Neuronal stem cell (in vitro differentiated cells): ENCODE data around the gene LCE6A.

ENCODE experiments used
- DNase-seq: peaks from one replicate; pipeline ENCODE4 v3.0.0-alpha.2; 2013; ENCODE audit warnings: low spot score
- H2AFZ ChIP-seq: one replicate; pipeline ENCODE4 v1.6.1; 2013; ENCODE audit warnings: mild to moderate bottlenecking, low read length, inconsistent platforms
- H2AK5ac ChIP-seq: 2 replicates; pipeline ENCODE4 v1.6.1; 2013; ENCODE audit warnings: low read depth, mild to moderate bottlenecking, inconsistent platforms, low read length, moderate library complexity, mixed read lengths
- H2BK120ac ChIP-seq: 2 replicates; pipeline ENCODE4 v1.6.1; 2013; ENCODE audit warnings: low read depth, mild to moderate bottlenecking, inconsistent platforms, low read length, moderate library complexity, mixed read lengths
- H2BK12ac ChIP-seq: one replicate; pipeline ENCODE4 v1.6.1; 2013; ENCODE audit warnings: low read length, inconsistent platforms
- H2BK15ac ChIP-seq: 2 replicates; pipeline ENCODE4 v1.6.1; 2013; ENCODE audit warnings: mild to moderate bottlenecking, low read length, inconsistent platforms, mixed read lengths
- H2BK5ac ChIP-seq: one replicate; pipeline ENCODE4 v1.6.1; 2013; ENCODE audit warnings: inconsistent platforms, mild to moderate bottlenecking, low read length, moderate library complexity
- H3K14ac ChIP-seq: one replicate; pipeline ENCODE4 v1.6.1; 2013; ENCODE audit warnings: low read length, inconsistent platforms
- H3K18ac ChIP-seq: 2 replicates; pipeline ENCODE4 v1.6.1; 2013; ENCODE audit warnings: low read length, inconsistent platforms
- H3K23ac ChIP-seq: 2 replicates; pipeline ENCODE4 v1.6.1; 2013; ENCODE audit warnings: low read depth, mild to moderate bottlenecking, mixed read lengths, low read length, inconsistent platforms; ENCODE audit not compliant: poor library complexity
- H3K27ac ChIP-seq: replicated peaks from 3 replicates; pipeline ENCODE4 v1.5.1; 2013; ENCODE audit warnings: low read length, inconsistent platforms
- H3K27me3 ChIP-seq, 3 experiments: 2 replicates each; pipeline ENCODE4 v1.6.1; 2013; ENCODE audit warnings: low read length in 3 of 3, mild to moderate bottlenecking in 2 of 3, inconsistent platforms in 1 of 3, low read depth in 1 of 3, mixed read lengths in 1 of 3, moderate library complexity in 1 of 3; ENCODE audit not compliant: control insufficient read depth in 3 of 3, insufficient read depth in 3 of 3
- H3K36me3 ChIP-seq, 2 donors: replicated peaks in 1 of 2; 2 replicates each; pipeline ENCODE4 v1.6.1; 2013; ENCODE audit warnings: low read length in 2 of 2; ENCODE audit not compliant: control insufficient read depth in 2 of 2, insufficient read depth in 2 of 2
- H3K4ac ChIP-seq: 2 replicates; pipeline ENCODE4 v1.6.1; 2013; ENCODE audit warnings: inconsistent platforms, mild to moderate bottlenecking, low read length, moderate library complexity
- H3K4me1 ChIP-seq, 2 donors: 1 replicate in 1 of 2; 2 replicates in 1 of 2; pipeline ENCODE4 v1.6.1; 2013; ENCODE audit warnings: low read length in 2 of 2, low read depth in 1 of 2; ENCODE audit not compliant: control insufficient read depth in 2 of 2, insufficient read depth in 1 of 2
- H3K4me2 ChIP-seq: one replicate; pipeline ENCODE4 v1.6.1; 2013; ENCODE audit warnings: mild to moderate bottlenecking, low read length, inconsistent platforms; ENCODE audit not compliant: insufficient read depth, poor library complexity, severe bottlenecking
- H3K4me3 ChIP-seq, 2 donors: 2 replicates each; pipeline ENCODE4 v1.5.1; 2013; ENCODE audit warnings: low read length in 2 of 2, mild to moderate bottlenecking in 2 of 2, inconsistent platforms in 1 of 2, moderate library complexity in 1 of 2
- H3K79me1 ChIP-seq: one replicate; pipeline ENCODE4 v1.6.1; 2013; ENCODE audit warnings: low read depth, mild to moderate bottlenecking, inconsistent platforms, low read length, moderate library complexity
- H3K9ac ChIP-seq: one replicate; pipeline ENCODE4 v1.6.1; 2013; ENCODE audit warnings: mild to moderate bottlenecking, low read depth, low read length, inconsistent platforms; ENCODE audit not compliant: poor library complexity
- H3K9me3 ChIP-seq, 2 donors: replicated peaks in 1 of 2; 2 replicates each; pipeline versions ENCODE3 to v1.6.1; 2013; ENCODE audit warnings: low read length in 2 of 2, mild to moderate bottlenecking in 2 of 2, inconsistent platforms in 1 of 2, low read depth in 1 of 2, mixed read lengths in 1 of 2, moderate library complexity in 1 of 2; ENCODE audit not compliant: control insufficient read depth in 2 of 2, insufficient read depth in 1 of 2
- H4K8ac ChIP-seq: one replicate; pipeline ENCODE4 v1.6.1; 2013; ENCODE audit warnings: low read depth, mild to moderate bottlenecking, inconsistent platforms, low read length, moderate library complexity
- H4K91ac ChIP-seq: one replicate; pipeline ENCODE4 v1.6.1; 2013; ENCODE audit warnings: low read length, low read depth, mild to moderate bottlenecking, inconsistent platforms; ENCODE audit not compliant: poor library complexity
- WGBS, 2 donors: extraction: QIAGEN DNeasy Blood & Tissue Kit; methylation state at CpG; one replicate each; pipeline ENCODE4 v1.1.7; 2013; ENCODE audit warnings: missing lambda C conversion rate in 2 of 2, mixed read lengths in 1 of 2; ENCODE audit not compliant: insufficient read length in 2 of 2, insufficient replicate concordance in 1 of 2; ENCODE audit errors: extremely low coverage in 2 of 2; 5-methylcytosine and 5-hydroxymethylcytosine counted together

Gene LCE6A

DNA sequence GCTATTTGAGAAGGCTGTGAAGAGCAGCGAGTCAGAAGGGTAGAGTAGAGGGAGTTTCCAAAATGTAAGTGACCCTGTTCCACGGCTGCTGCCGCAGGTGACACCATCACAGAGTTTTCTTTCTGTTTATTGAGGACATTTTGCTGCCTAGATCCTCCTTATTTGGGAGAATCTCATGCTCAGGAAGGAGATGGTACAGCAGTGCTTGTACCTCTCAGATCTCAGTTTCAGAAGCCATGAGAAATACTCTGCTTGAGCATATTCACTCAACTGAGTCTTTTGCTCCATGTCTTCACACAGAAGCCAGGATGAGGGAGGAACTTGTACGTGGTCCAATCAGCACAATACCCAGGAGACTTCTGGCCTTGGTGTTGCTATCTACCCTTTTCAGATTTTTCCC lies 18.7 kb downstream of the LCE6A start:
- no peak overlapping the region for H2AFZ ChIP-seq
- WGBS, 2 donors: no CpG with 5 or more reads among the region's 4 CpGs
- no peak overlapping the region for H4K8ac ChIP-seq
- no peaks in the 10 kb centered on the region for H3K4me1 ChIP-seq
- H3K79me1 ChIP-seq: no peaks in the 10 kb centered on the region
- no peak overlapping the region for H3K9ac ChIP-seq
- H2BK5ac ChIP-seq: no peak overlapping the region
- H3K27ac ChIP-seq: no peak overlapping the region
- no peak overlapping the region for H3K4me3 ChIP-seq
- peaks cover 0 to 8% of the 10 kb centered on the region in 2 donors for H3K9me3 ChIP-seq
- H2BK12ac ChIP-seq: no peak overlapping the region
- no peak overlapping the region for H2BK15ac ChIP-seq
- no peak overlapping the region for H3K23ac ChIP-seq
- no peak overlapping the region for H2AK5ac ChIP-seq
- H3K36me3 ChIP-seq: no peaks in the 10 kb centered on the region
- no peak overlapping the region for H3K14ac ChIP-seq
- H4K91ac ChIP-seq: no peak overlapping the region
- no peak for DNase-seq
- no peak overlapping the region for H3K18ac ChIP-seq
- no peak overlapping the region for H3K4ac ChIP-seq
- H3K4me2 ChIP-seq: no peak overlapping the region
- no peaks in the 10 kb centered on the region for H3K27me3 ChIP-seq
- no peak overlapping the region for H2BK120ac ChIP-seq

DNA sequence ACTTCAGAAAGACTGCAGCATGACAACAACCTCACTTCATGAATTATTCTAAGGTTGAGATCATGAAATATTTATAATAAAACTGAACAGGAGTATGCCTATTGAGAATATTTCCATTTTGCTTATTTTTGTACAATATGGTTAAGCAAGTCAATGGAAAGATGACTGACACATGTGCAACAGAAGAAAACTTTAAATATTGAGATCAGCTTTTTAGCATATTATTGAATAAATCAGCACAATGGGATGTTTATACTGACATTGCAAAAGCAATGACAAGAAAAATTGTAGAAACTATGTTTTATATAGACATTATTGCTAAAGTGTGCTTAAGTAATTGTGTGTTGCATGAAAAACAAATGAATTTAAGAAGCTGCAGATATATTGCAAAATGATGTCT lies 21.8 kb downstream of the LCE6A start:
- Histone ChIP-seq H3K14ac (no peak overlapping the region), H3K79me1 (no peaks in the 10 kb centered on the region), H3K23ac (no peak overlapping the region), H2AFZ (no peak overlapping the region), H2AK5ac (no peak overlapping the region), H2BK15ac (no peak overlapping the region), H3K27ac (no peak overlapping the region), H3K4me1 (no peaks in the 10 kb centered on the region), H2BK120ac (no peak overlapping the region), H3K9me3 (peaks cover 0 to 4% of the 10 kb centered on the region in 2 donors), H3K9ac (no peak overlapping the region), H4K91ac (no peak overlapping the region), H2BK12ac (no peak overlapping the region), H3K4me2 (no peak overlapping the region), H3K36me3 (no peaks in the 10 kb centered on the region), H2BK5ac (no peak overlapping the region), H4K8ac (no peak overlapping the region), H3K18ac (no peak overlapping the region), H3K4me3 (no peak overlapping the region), H3K4ac (no peak overlapping the region), H3K27me3 (no peaks in the 10 kb centered on the region)
- no peak for DNase-seq

DNA sequence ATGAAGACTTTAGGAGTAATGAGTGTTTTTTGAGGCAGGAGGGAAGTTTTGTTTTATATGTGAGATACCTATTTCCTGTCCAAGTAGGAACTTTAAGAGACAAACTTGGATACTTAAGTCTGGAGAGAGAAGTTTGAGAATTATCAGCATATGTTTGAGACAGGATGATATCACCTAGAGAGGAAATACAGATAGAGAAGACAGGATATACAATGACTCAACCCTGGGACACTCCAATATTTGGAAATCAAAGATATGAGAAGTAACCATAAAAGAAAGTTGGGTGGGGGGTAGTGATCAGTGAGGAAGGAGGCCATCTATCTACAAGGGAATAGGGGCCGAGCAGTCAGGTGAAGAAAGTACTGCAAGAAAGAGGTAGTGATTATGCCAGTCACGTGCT lies 23.7 kb downstream of the LCE6A start:
- Histone ChIP-seq H4K91ac (no peak overlapping the region), H3K4ac (no peak overlapping the region), H3K18ac (no peak overlapping the region), H3K36me3 (no peaks in the 10 kb centered on the region), H2BK12ac (no peak overlapping the region), H4K8ac (no peak overlapping the region), H3K9me3 (peaks cover 0 to 4% of the 10 kb centered on the region in 2 donors), H3K4me3 (no peak overlapping the region), H3K4me2 (no peak overlapping the region), H3K79me1 (no peaks in the 10 kb centered on the region), H3K14ac (no peak overlapping the region), H3K9ac (no peak overlapping the region), H3K4me1 (no peaks in the 10 kb centered on the region), H3K27ac (no peak overlapping the region), H3K23ac (no peak overlapping the region), H2AFZ (no peak overlapping the region), H2AK5ac (no peak overlapping the region), H3K27me3 (no peaks in the 10 kb centered on the region), H2BK120ac (no peak overlapping the region), H2BK15ac (no peak overlapping the region), H2BK5ac (no peak overlapping the region)
- DNase-seq: no peak
- whole genome bisulfite sequencing, 2 donors: no CpG with 5 or more reads among the region's 2 CpGs

DNA sequence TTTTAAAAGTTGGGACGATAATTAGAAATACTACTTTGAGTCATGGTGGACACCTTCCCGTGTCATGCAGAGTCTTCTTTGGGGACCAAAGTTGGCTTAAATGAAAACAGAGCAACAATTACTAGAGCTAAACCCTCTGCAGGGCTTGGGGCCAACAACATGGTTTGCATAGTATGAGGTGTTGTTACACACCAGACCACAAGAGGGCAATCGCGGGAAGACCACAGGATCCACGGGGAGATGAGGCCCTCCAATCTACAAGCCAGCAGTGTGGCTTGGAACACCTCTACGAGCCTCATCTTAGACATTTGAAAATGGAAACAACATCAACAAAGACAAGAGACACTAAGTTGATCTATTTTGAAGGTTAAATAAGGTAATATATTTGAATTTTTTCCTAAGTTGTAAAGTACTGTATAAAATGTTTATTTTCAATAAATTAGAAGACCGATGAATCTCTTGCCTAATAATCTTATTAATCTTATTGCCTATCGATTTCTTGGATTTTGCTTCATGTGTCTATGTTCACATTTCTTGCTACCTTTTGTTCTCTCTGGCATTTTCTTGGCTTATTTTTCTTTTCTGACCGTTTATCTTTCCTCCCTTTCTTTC lies 27.3 kb downstream of the LCE6A start:
- Histone ChIP-seq H3K4me3 (no peak overlapping the region), H3K18ac (no peak overlapping the region), H2AK5ac (no peak overlapping the region), H3K79me1 (no peaks in the 10 kb centered on the region), H3K9me3 (no peaks in the 10 kb centered on the region), H4K8ac (no peak overlapping the region), H2BK15ac (no peak overlapping the region), H2BK120ac (no peak overlapping the region), H2BK12ac (no peak overlapping the region), H3K4ac (no peak overlapping the region), H4K91ac (no peak overlapping the region), H3K4me1 (no peaks in the 10 kb centered on the region), H3K14ac (no peak overlapping the region), H3K27me3 (no peaks in the 10 kb centered on the region), H3K23ac (no peak overlapping the region), H2BK5ac (no peak overlapping the region), H3K4me2 (no peak overlapping the region), H3K36me3 (no peaks in the 10 kb centered on the region), H2AFZ (no peak overlapping the region), H3K27ac (no peak overlapping the region), H3K9ac (no peak overlapping the region)
- DNase-seq: peak; percentile 58
- no CpG with 5 or more reads among the region's 9 CpGs for WGBS, 2 donors
